Tibial nerve (tissue), 3 donors: ENCODE data around the gene CALU.

Experiments
- POLR2A ChIP-seq, 2 donors: fragments of 450-650 bp; IDR thresholded peaks; one replicate each; pipeline ENCODE4 v1.6.1; 2017; ENCODE audit warnings: antibody characterized with exemption in 2 of 2, mild to moderate bottlenecking in 2 of 2, moderate library complexity in 2 of 2
- TF ChIP-seq, protein P1 (sequence below), 5 experiments: fragments of 200-600 bp in 3 of 5; fragments of 450-650 bp in 2 of 5; sonication (generic) in 3 of 5; IDR thresholded peaks; one replicate each; pipeline ENCODE4 v1.5.1; 2016 to 2019; ENCODE audit warnings: antibody characterized with exemption in 5 of 5, mild to moderate bottlenecking in 3 of 5, moderate library complexity in 2 of 5

DNA sequence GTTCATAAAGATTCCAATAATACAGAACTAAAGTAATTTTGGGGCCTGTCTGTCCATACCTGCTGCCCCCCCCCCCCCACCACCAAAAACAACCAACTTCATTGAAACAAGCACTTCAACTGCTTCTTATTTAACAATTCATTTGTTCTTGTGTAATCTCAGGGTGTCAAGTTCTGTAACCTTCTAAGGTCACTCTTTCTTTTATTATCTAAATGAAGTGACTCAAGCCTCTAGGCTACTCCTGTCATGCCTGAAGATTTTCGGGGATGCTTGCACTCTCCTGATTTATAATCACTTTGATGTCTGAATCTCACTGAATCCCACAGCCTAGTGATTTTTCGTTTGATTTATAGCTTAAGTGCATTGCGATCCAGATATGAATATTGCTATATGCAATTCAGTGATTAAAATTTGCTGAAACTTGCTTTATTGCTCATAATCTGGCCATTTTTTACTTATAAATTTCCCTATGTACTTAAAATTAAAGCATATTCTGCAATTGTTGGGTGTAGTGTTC, 39.9 kb upstream of the CALU start:
- TF ChIP-seq, protein P1, sequence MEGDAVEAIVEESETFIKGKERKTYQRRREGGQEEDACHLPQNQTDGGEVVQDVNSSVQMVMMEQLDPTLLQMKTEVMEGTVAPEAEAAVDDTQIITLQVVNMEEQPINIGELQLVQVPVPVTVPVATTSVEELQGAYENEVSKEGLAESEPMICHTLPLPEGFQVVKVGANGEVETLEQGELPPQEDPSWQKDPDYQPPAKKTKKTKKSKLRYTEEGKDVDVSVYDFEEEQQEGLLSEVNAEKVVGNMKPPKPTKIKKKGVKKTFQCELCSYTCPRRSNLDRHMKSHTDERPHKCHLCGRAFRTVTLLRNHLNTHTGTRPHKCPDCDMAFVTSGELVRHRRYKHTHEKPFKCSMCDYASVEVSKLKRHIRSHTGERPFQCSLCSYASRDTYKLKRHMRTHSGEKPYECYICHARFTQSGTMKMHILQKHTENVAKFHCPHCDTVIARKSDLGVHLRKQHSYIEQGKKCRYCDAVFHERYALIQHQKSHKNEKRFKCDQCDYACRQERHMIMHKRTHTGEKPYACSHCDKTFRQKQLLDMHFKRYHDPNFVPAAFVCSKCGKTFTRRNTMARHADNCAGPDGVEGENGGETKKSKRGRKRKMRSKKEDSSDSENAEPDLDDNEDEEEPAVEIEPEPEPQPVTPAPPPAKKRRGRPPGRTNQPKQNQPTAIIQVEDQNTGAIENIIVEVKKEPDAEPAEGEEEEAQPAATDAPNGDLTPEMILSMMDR (IDR thresholded peaks at IDR 0.05) = no peak
- no peak for TF ChIP-seq POLR2A (IDR thresholded peaks at IDR 0.05)
